Activated T-helper 17 cell treated with anti-CD3 and anti-CD28 coated beads, Interleukin-2, amount 50 U/mL, for 72 hours (primary cell): ENCODE results near the gene MLLT10. TPM values are rescaled to one million over a fixed set of nuclear protein-coding genes. Genes with fewer than 3 reads are reported as not detected.
"Not testable (repeated sequence)": the region's sequence is repeated elsewhere in the genome, so short reads cannot be mapped to it uniquely, and the experiment has no call there.

Experiments used
- ATAC-seq: fragments of 150-1000 bp; cut with Tn5 transposase; replicated peaks from 2 replicates; pipeline ENCODE4 v1.10.0; 2021; ENCODE audit warnings: mild to moderate bottlenecking, moderate library complexity
- H3K27ac Mint-ChIP-seq: one replicate; pipeline ENCODE4 v1.8.0; 2022; ENCODE audit warnings: mixed read lengths
- H3K27me3 Mint-ChIP-seq: one replicate; pipeline ENCODE4 v1.8.0; 2022; ENCODE audit warnings: mixed read lengths
- H3K36me3 Mint-ChIP-seq: one replicate; pipeline ENCODE4 v1.8.0; 2022; ENCODE audit warnings: low read depth, mild to moderate bottlenecking, mixed read lengths
- H3K4me1 Mint-ChIP-seq: one replicate; pipeline ENCODE4 v1.8.0; 2022; ENCODE audit warnings: mixed read lengths
- H3K4me3 Mint-ChIP-seq: one replicate; pipeline ENCODE4 v1.8.0; 2022; ENCODE audit warnings: mild to moderate bottlenecking, mixed read lengths
- H3K9me3 Mint-ChIP-seq: one replicate; pipeline ENCODE4 v1.8.0; 2022; ENCODE audit warnings: mixed read lengths
- total RNA-seq, 2 donors: library from RNA; stranded (reverse); gene quantifications; one replicate each; pipeline ENCODE4 v1.2.3, GENCODE V29; 2022

MLLT10 gene
- total RNA-seq, 2 donors from 2014 or later: 45.2 to 50.1 TPM

- no peak overlapping the region for H3K27ac Mint-ChIP-seq
- peaks cover 15% of the 10 kb centered on the region for H3K4me1 Mint-ChIP-seq
- no peak for ATAC-seq
- H3K36me3 Mint-ChIP-seq: peaks cover 71% of the 10 kb centered on the region
- no peaks in the 10 kb centered on the region for H3K27me3 Mint-ChIP-seq
- H3K4me3 Mint-ChIP-seq: no peak overlapping the region
- H3K9me3 Mint-ChIP-seq: no peaks in the 10 kb centered on the region
Observed at GRCh38 chr10:21593986-21594385, 60.0 kb downstream of the MLLT10 start.

GRCh38 chr10:21599582-21599981, 65.5 kb downstream of the MLLT10 start:
- Mint-ChIP-seq H3K36me3 (peaks cover 31% of the 10 kb centered on the region), H3K4me3 (no peak overlapping the region), H3K27ac (no peak overlapping the region), H3K4me1 (peaks cover 14% of the 10 kb centered on the region), H3K27me3 (no peaks in the 10 kb centered on the region), H3K9me3 (no peaks in the 10 kb centered on the region)
- ATAC-seq: no peak

- Mint-ChIP-seq H3K27me3 (no peaks in the 10 kb centered on the region), H3K27ac (peak overlapping the region; percentile 39), H3K36me3 (peaks cover 27% of the 10 kb centered on the region), H3K9me3 (no peaks in the 10 kb centered on the region), H3K4me3 (no peak overlapping the region), H3K4me1 (peaks cover 14% of the 10 kb centered on the region)
- ATAC-seq: peak; percentile 21
Observed at GRCh38 chr10:21600804-21601433, 66.9 kb downstream of the MLLT10 start.

DNA sequence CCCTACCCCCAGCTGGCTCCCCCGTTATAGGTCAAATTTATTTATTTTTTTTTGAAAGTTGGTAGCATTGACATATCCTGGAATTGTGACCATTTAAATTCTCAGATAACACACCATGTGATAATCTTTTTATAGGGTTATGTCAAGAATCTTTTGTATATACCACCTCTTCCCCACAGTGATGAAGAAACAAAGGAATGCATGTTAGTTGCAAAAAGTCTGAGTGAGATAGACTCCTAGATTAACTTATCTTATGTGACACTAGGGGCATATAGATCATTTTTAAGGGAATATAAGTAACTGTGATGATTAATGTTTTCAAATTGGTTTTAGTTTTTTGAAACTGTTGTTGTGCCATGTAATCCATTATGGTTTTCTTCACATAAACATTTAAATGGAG, 68.3 kb downstream of the MLLT10 start:
- no peak overlapping the region for H3K4me3 Mint-ChIP-seq
- peaks cover 22% of the 10 kb centered on the region for H3K4me1 Mint-ChIP-seq
- no peak overlapping the region for H3K27ac Mint-ChIP-seq
- ATAC-seq: no peak
- no peaks in the 10 kb centered on the region for H3K9me3 Mint-ChIP-seq
- H3K27me3 Mint-ChIP-seq: no peaks in the 10 kb centered on the region
- H3K36me3 Mint-ChIP-seq: peaks cover 36% of the 10 kb centered on the region

DNA sequence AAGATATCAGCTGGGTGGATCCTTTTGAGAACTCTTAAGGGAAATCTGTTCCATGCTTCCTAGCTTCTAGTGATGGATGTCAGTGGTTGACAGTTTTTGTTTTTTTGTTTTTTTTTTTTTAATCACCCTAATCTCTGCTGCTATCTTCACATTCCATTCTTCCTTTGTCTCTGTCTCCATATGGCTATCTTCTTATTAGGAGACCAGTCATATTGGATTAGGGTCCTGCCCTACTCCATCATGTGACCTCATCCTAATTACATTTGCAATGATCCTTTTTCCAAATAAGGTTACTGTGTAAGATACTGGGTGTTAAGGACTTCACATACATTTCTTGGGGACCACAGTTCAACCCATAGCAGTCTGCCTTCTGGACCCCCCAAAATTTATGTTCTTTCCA, 69.7 kb downstream of the MLLT10 start:
- peaks cover 22% of the 10 kb centered on the region for H3K4me1 Mint-ChIP-seq
- H3K27ac Mint-ChIP-seq: no peak overlapping the region
- no peak for ATAC-seq
- no peaks in the 10 kb centered on the region for H3K27me3 Mint-ChIP-seq
- peaks cover 41% of the 10 kb centered on the region for H3K36me3 Mint-ChIP-seq
- H3K4me3 Mint-ChIP-seq: no peak overlapping the region
- H3K9me3 Mint-ChIP-seq: peaks cover 4% of the 10 kb centered on the region

GRCh38 chr10:21604651-21605050, 70.6 kb downstream of the MLLT10 start:
- Mint-ChIP-seq H3K4me1 (peaks cover 22% of the 10 kb centered on the region), H3K27ac (no peak overlapping the region), H3K4me3 (no peak overlapping the region), H3K9me3 (peaks cover 7% of the 10 kb centered on the region), H3K36me3 (peaks cover 51% of the 10 kb centered on the region), H3K27me3 (no peaks in the 10 kb centered on the region)
- no peak for ATAC-seq

GRCh38 chr10:21607907-21608306, 73.9 kb downstream of the MLLT10 start:
- Mint-ChIP-seq H3K27me3 (no peaks in the 10 kb centered on the region), H3K4me3 (no peak overlapping the region), H3K4me1 (peaks cover 13% of the 10 kb centered on the region), H3K36me3 (peaks cover 72% of the 10 kb centered on the region), H3K27ac (no peak overlapping the region), H3K9me3 (peaks cover 7% of the 10 kb centered on the region)
- no peak for ATAC-seq

GRCh38 chr10:21614000-21614399, 80.0 kb downstream of the MLLT10 start:
- Mint-ChIP-seq H3K4me1 (peaks cover 6% of the 10 kb centered on the region), H3K9me3 (peaks cover under 1% of the 10 kb centered on the region), H3K27me3 (no peaks in the 10 kb centered on the region), H3K36me3 (peaks cover 64% of the 10 kb centered on the region), H3K4me3 (peak overlapping the region; percentile 53), H3K27ac (no peak overlapping the region)
- ATAC-seq: peak; percentile 18

DNA sequence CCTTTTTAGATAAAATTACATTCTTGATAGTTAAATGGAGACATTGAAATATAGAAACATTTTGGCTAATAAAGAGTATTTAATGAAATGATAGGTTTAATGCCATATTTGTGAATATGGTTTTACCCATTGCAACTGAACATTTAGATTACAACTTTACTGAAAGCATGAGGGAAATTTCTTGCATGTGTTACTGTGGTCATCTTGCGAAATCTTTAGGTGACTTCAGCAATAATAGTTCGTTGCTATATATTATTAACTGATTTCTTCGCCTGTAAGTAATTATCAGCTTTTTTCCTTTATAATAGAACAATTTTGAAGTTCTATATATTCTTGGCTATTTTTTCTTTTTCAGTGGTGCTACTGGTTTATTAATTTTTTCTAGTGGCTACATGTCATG, 83.2 kb downstream of the MLLT10 start:
- H3K9me3 Mint-ChIP-seq: no peaks in the 10 kb centered on the region
- no peak overlapping the region for H3K27ac Mint-ChIP-seq
- peaks cover 57% of the 10 kb centered on the region for H3K36me3 Mint-ChIP-seq
- no peak for ATAC-seq
- no peaks in the 10 kb centered on the region for H3K27me3 Mint-ChIP-seq
- peaks cover 6% of the 10 kb centered on the region for H3K4me1 Mint-ChIP-seq
- no peak overlapping the region for H3K4me3 Mint-ChIP-seq

DNA sequence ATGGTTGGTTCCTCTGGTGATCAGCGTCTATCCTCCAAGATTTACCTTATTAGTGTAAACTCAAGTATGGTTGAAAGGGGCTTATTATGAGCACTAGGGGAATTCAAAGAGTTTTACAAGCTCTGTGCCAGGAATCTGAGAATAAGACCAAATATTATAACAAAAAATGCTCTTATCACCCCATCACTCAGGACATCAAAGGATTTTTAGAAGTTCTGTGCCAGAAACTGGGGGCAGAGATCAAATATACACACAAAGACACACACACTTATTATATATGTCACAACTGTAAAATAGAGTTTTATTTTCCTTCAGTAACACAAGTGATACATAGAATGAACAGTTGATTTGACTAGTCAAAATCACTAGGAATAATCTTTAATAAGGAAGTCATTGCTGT, 89.3 kb downstream of the MLLT10 start:
- Mint-ChIP-seq H3K27ac (no peak overlapping the region), H3K4me3 (no peak overlapping the region), H3K27me3 (no peaks in the 10 kb centered on the region), H3K9me3 (no peaks in the 10 kb centered on the region), H3K36me3 (peaks cover 75% of the 10 kb centered on the region), H3K4me1 (peaks cover 19% of the 10 kb centered on the region)
- ATAC-seq: no peak

- peaks cover 21% of the 10 kb centered on the region for H3K4me1 Mint-ChIP-seq
- not testable (repeated sequence) for ATAC-seq, H3K27me3 Mint-ChIP-seq, H3K4me3 Mint-ChIP-seq, H3K9me3 Mint-ChIP-seq
- peak overlapping the region; percentile 6 for H3K27ac Mint-ChIP-seq
- peaks cover 71% of the 10 kb centered on the region for H3K36me3 Mint-ChIP-seq
Observed at GRCh38 chr10:21624421-21624820, 90.4 kb downstream of the MLLT10 start.

GRCh38 chr10:21624951-21625350, 90.9 kb downstream of the MLLT10 start:
- H3K4me3 Mint-ChIP-seq: no peak overlapping the region
- H3K36me3 Mint-ChIP-seq: peaks cover 71% of the 10 kb centered on the region
- H3K4me1 Mint-ChIP-seq: peaks cover 26% of the 10 kb centered on the region
- peak overlapping the region; percentile 9 for H3K27ac Mint-ChIP-seq
- H3K27me3 Mint-ChIP-seq: no peaks in the 10 kb centered on the region
- ATAC-seq: no peak
- H3K9me3 Mint-ChIP-seq: no peaks in the 10 kb centered on the region

GRCh38 chr10:21625623-21626229, 91.7 kb downstream of the MLLT10 start:
- H3K27ac Mint-ChIP-seq: peak overlapping the region; percentile 9
- no peaks in the 10 kb centered on the region for H3K27me3 Mint-ChIP-seq
- peaks cover 28% of the 10 kb centered on the region for H3K4me1 Mint-ChIP-seq
- peaks cover 74% of the 10 kb centered on the region for H3K36me3 Mint-ChIP-seq
- H3K9me3 Mint-ChIP-seq: no peaks in the 10 kb centered on the region
- H3K4me3 Mint-ChIP-seq: no peak overlapping the region
- no peak for ATAC-seq

DNA sequence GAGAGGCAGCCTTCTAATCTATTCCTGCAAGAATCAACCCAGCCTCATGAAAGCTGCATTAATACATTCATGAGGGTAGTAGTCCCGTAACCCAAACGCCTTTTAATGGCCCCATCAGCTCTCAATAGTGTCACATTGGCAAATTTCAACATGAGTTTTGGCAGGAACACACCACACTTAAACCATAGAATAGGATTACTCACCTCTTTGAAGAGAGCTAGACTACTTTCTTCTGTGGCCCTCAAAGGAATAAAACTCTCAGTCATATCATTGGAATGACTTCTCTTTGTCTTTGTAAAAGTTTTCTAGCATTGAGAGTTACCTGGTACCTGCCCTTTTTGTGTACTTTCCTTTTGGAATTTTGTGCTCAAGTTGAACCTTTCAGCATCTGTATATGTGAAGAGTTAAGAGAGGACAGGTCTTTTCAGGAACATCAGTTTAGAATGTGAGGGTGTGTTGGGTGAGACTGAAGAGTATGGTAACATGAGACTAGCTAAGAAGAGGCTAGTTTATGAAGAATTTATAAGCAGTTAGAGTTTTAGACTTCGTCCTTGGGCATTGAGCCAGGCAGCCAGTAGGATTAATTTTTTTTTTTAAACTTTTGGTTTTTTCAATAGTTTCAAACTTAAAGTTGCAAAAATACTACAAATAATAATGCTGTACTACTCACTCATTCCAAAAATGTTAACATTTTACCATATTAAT, 92.6 kb downstream of the MLLT10 start:
- Mint-ChIP-seq H3K4me1 (peaks cover 28% of the 10 kb centered on the region), H3K9me3 (no peaks in the 10 kb centered on the region), H3K36me3 (peaks cover 82% of the 10 kb centered on the region), H3K27me3 (no peaks in the 10 kb centered on the region), H3K4me3 (no peak overlapping the region), H3K27ac (no peak overlapping the region)
- ATAC-seq: no peak

DNA sequence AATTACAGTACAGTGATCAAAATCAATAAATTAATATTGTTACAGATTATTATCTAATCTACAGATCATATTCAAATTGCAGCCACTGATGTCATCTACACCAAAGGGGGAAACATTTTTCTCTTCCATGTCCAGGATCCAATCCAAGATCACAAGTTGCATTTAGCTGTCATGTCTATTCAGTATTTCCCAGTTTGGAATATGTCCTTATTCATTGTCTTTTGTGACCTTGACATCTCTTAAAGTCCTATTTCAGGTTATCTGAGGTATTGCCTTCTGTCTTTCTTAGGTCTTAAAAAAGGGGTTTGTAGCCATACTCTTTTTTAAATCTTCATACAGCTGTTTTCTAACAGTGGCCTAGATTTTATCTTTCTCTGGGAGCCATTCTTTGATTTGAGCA, 93.3 kb downstream of the MLLT10 start:
- Mint-ChIP-seq H3K4me3 (no peak overlapping the region), H3K27ac (no peak overlapping the region), H3K36me3 (peaks cover 88% of the 10 kb centered on the region), H3K27me3 (no peaks in the 10 kb centered on the region), H3K9me3 (no peaks in the 10 kb centered on the region), H3K4me1 (peaks cover 28% of the 10 kb centered on the region)
- ATAC-seq: no peak
